Gastrocnemius medialis (tissue), 4 donors: Measurements from ENCODE around the gene COBL. TPM values are rescaled to one million over a fixed set of nuclear protein-coding genes. Genes with fewer than 3 reads are reported as not detected.

Experiments
- ATAC-seq, 2 donors: fragments of 150-250 bp; one replicate each; pipeline ENCODE4 v1.9.1; 2016
- DNase-seq, 2 donors: peaks; one replicate each; pipeline ENCODE4 v3.0.0-alpha.2; 2019
- H3K27ac ChIP-seq, 4 donors: fragments of 200-600 bp; sonication (generic); 1 replicate in 1 of 4; 2 replicates in 3 of 4; pipeline ENCODE4 v1.5.1; 2016 to 2018; ENCODE audit warnings: mild to moderate bottlenecking in 2 of 4, moderate library complexity in 1 of 4
- H3K27me3 ChIP-seq, 3 donors: fragments of 200-600 bp; sonication (generic) in 2 of 3; 1 replicate in 1 of 3; 2 replicates in 2 of 3; pipeline versions ENCODE4 v1.5.1 to v1.6.0; 2016 to 2019; ENCODE audit warnings: mild to moderate bottlenecking in 1 of 3, moderate library complexity in 1 of 3
- H3K36me3 ChIP-seq, 2 donors: fragments of 200-600 bp; sonication (generic) in 1 of 2; one replicate each; pipeline ENCODE4 v1.5.1; 2017 to 2018
- H3K4me1 ChIP-seq, 2 donors: fragments of 200-600 bp; sonication (generic) in 1 of 2; one replicate each; pipeline ENCODE4 v1.5.1; 2016 to 2017; ENCODE audit warnings: mild to moderate bottlenecking in 2 of 2
- H3K4me3 ChIP-seq, 4 donors: fragments of 200-600 bp; sonication (generic) in 3 of 4; 1 replicate in 1 of 4; 2 replicates in 3 of 4; pipeline ENCODE4 v1.5.1; 2016 to 2019; ENCODE audit warnings: mild to moderate bottlenecking in 2 of 4
- H3K9me3 ChIP-seq, 3 donors: fragments of 200-600 bp; sonication (generic) in 2 of 3; 1 replicate in 1 of 3; 2 replicates in 2 of 3; pipeline ENCODE4 v1.5.1; 2016 to 2019
- POLR2A ChIP-seq, 2 donors: fragments of 450-650 bp; IDR thresholded peaks; one replicate each; pipeline ENCODE4 v1.6.1; 2017; ENCODE audit warnings: antibody characterized with exemption in 2 of 2, mild to moderate bottlenecking in 2 of 2, moderate library complexity in 2 of 2
- in situ Hi-C, 4 donors: fragments of 200-750 bp; cut with MboI; loops; one replicate each; pipeline versions ENCODE4 v1.15.0 to v1.8.0; 2017; ENCODE audit warnings: low sequenced_read_pairs in 4 of 4
- intact Hi-C: fragments of 100-400 bp; cut with DNase I; formaldehyde crosslinking; loops from one replicate; pipeline ENCODE4 v1.15.1; 2023; ENCODE audit warnings: low total_unique reads
- total RNA-seq, 4 donors: library from RNA; depleted of rRNA; stranded (reverse); fragments of >200 nt; gene quantifications; one replicate each; pipeline versions ENCODE4 v1.1.0 to v1.2.3, GENCODE V29; 2016
- TF ChIP-seq, protein P1 (sequence below), 5 experiments: fragments of 450-650 bp in 3 of 5; fragments of 200-600 bp in 2 of 5; sonication (generic) in 2 of 5; IDR thresholded peaks in 4 of 5; conservative IDR thresholded peaks in 1 of 5; 1 replicate in 4 of 5; 2 replicates in 1 of 5; pipeline ENCODE4 v1.5.1; 2016 to 2019; ENCODE audit warnings: antibody characterized with exemption in 5 of 5, mild to moderate bottlenecking in 3 of 5, moderate library complexity in 3 of 5

Gene COBL
- total RNA-seq, 4 donors from 2014 or later = 82.1 to 170 (median 124) TPM

- in situ Hi-C loops = no loop called here
These were observed 332.8 kb downstream of the COBL start for GRCh38 chr7:50983850-50984249.

DNA sequence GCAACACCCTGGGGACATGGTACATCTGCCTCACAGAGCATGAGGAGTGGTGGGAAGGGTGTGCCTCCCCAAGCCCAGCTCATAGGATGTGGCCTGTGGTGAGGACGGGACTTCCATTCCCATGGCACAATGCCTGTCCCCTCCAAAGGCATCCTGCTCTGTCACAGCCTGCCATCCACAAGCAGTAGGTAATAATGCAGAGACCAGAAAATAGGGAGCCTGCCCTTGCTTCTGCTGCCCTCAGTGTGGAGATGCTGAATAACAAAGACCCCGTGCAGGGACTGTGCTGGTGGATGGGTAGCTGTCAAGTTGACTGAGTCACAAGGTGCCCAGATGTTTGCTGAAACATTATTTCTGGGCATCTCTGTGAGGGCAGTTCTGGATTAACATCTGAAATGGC is 334.0 kb downstream of the COBL start:
- H3K4me3 ChIP-seq = no peak overlapping the region
- intact Hi-C loops = no loop called here
- no peaks in the 10 kb centered on the region for H3K27me3 ChIP-seq
- ATAC-seq (no peak), DNase-seq (no peak)
- no peaks in the 10 kb centered on the region for H3K4me1 ChIP-seq
- TF ChIP-seq, protein P1, sequence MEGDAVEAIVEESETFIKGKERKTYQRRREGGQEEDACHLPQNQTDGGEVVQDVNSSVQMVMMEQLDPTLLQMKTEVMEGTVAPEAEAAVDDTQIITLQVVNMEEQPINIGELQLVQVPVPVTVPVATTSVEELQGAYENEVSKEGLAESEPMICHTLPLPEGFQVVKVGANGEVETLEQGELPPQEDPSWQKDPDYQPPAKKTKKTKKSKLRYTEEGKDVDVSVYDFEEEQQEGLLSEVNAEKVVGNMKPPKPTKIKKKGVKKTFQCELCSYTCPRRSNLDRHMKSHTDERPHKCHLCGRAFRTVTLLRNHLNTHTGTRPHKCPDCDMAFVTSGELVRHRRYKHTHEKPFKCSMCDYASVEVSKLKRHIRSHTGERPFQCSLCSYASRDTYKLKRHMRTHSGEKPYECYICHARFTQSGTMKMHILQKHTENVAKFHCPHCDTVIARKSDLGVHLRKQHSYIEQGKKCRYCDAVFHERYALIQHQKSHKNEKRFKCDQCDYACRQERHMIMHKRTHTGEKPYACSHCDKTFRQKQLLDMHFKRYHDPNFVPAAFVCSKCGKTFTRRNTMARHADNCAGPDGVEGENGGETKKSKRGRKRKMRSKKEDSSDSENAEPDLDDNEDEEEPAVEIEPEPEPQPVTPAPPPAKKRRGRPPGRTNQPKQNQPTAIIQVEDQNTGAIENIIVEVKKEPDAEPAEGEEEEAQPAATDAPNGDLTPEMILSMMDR (IDR thresholded peaks at IDR 0.05 in 4 of 5, conservative IDR thresholded peaks at IDR 0.05 in 1 of 5) = no peak
- TF ChIP-seq POLR2A (IDR thresholded peaks at IDR 0.05) = no peak
- H3K9me3 ChIP-seq = no peaks in the 10 kb centered on the region
- H3K36me3 ChIP-seq = no peaks in the 10 kb centered on the region
- H3K27ac ChIP-seq = no peak overlapping the region
- in situ Hi-C loops = no loop called here

More at GRCh38 chr7:50983850-50984249, 332.8 kb downstream of the COBL start:
- Histone ChIP-seq H3K9me3 (no peaks in the 10 kb centered on the region), H3K27me3 (no peaks in the 10 kb centered on the region), H3K36me3 (no peaks in the 10 kb centered on the region), H3K4me1 (no peaks in the 10 kb centered on the region), H3K27ac (no peak overlapping the region), H3K4me3 (no peak overlapping the region)
- DNase-seq (no peak), ATAC-seq (no peak)
- no peak for TF ChIP-seq POLR2A (IDR thresholded peaks at IDR 0.05)
- TF ChIP-seq, protein P1 (IDR thresholded peaks at IDR 0.05 in 4 of 5, conservative IDR thresholded peaks at IDR 0.05 in 1 of 5) = no peak
- intact Hi-C loops = no loop called here

DNA sequence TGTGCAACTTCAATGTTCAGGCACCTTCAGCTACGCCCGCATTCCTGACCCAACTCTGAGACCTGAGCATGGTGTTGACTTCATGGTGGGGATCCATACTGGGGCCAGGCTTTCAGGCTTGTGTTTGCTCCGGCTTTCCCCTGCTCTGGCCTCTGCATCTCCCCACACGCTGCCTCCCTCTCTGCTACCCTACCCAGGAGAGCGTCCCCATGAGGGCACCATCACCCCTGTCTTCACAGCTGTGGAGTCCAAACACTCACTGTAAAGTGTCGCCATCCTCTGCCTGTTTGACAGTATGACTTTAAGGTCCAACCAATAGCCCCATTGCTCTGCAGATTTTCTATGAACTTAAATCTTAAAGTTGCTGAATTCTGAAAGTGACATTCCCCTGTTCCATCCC is 334.9 kb downstream of the COBL start:
- no peaks in the 10 kb centered on the region for H3K9me3 ChIP-seq
- no peaks in the 10 kb centered on the region for H3K4me1 ChIP-seq
- no peak overlapping the region for H3K4me3 ChIP-seq
- ATAC-seq = no peak
- intact Hi-C loops = no loop called here
- in situ Hi-C loops = no loop called here
- no peaks in the 10 kb centered on the region for H3K27me3 ChIP-seq
- no peak overlapping the region for H3K27ac ChIP-seq
- TF ChIP-seq, protein P1 (IDR thresholded peaks at IDR 0.05 in 4 of 5, conservative IDR thresholded peaks at IDR 0.05 in 1 of 5) = no peak
- TF ChIP-seq POLR2A (IDR thresholded peaks at IDR 0.05) = no peak
- DNase-seq = no peak
- no peaks in the 10 kb centered on the region for H3K36me3 ChIP-seq

- in situ Hi-C loops (no loop called here), intact Hi-C loops (no loop called here)
- no peak overlapping the region for H3K4me3 ChIP-seq
- no peaks in the 10 kb centered on the region for H3K9me3 ChIP-seq
- H3K4me1 ChIP-seq = no peaks in the 10 kb centered on the region
- DNase-seq = no peak
- no peak overlapping the region for H3K27ac ChIP-seq
- H3K36me3 ChIP-seq = no peaks in the 10 kb centered on the region
- TF ChIP-seq, protein P1 (IDR thresholded peaks at IDR 0.05 in 4 of 5, conservative IDR thresholded peaks at IDR 0.05 in 1 of 5) = no peak
- TF ChIP-seq POLR2A (IDR thresholded peaks at IDR 0.05) = no peak
- no peaks in the 10 kb centered on the region for H3K27me3 ChIP-seq
- ATAC-seq = no peak
These were observed 336.2 kb downstream of the COBL start for GRCh38 chr7:50980411-50980810.

DNA sequence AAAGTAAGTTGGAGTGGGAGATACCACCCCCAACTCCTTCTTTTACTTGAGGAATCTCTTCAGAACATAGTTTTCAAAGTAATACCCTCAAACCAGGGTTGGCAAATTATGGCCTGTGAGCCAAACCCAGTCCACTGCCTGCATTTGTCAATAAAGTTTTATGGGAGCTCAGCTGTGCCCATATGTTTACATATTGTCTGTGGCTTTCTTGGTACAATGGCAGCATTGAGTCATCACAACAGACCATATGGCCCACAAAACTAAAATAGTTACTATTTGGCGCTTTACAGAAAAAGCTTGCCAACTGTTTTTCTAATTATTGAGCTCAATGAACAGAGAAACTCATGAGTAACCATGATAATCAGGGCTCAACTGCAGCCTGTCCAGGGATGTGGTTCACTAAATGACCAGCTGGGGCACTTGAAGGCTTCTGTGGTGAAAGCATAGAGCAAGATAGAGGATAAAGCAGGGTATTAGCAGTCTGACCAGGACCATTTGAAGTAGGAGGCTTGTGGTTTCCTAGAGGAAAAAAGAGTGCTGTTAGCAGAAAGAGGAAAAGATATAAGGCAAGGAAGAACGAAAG is 337.9 kb downstream of the COBL start:
- TF ChIP-seq, protein P1 (IDR thresholded peaks at IDR 0.05 in 4 of 5, conservative IDR thresholded peaks at IDR 0.05 in 1 of 5) = no peak
- TF ChIP-seq POLR2A (IDR thresholded peaks at IDR 0.05) = no peak

More for the DNA sequence above, 337.9 kb downstream of the COBL start:
- Histone ChIP-seq H3K27me3 (no peaks in the 10 kb centered on the region), H3K27ac (no peak overlapping the region), H3K4me1 (no peaks in the 10 kb centered on the region), H3K4me3 (no peak overlapping the region), H3K36me3 (no peaks in the 10 kb centered on the region), H3K9me3 (no peaks in the 10 kb centered on the region)
- in situ Hi-C loops = no loop called here
- no peak for DNase-seq
- intact Hi-C loops = no loop called here
- no peak for ATAC-seq
